ENCODE data around the gene TDRD10.

Gene TDRD10

DNA sequence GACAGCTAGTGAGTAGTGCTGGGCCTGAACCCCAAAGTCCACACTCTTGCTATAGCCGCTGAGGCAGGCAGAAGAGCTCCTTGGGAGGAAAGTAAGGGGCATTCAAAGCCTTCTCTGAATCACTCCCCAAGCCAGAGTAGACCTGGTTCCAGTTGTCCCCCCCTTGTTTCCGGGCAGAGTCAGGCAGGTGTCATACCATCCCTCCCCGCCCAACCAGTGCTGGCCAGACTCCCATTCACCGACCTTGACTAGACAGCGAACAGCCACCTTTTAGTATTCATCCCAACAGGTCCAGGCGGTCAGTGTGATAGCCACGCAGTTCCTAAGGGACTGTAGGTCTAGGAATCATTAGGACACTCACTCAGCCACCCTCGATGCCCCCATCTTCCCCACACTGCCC, 77.4 kb downstream of the TDRD10 start:
- DNase-seq: no peak

DNA sequence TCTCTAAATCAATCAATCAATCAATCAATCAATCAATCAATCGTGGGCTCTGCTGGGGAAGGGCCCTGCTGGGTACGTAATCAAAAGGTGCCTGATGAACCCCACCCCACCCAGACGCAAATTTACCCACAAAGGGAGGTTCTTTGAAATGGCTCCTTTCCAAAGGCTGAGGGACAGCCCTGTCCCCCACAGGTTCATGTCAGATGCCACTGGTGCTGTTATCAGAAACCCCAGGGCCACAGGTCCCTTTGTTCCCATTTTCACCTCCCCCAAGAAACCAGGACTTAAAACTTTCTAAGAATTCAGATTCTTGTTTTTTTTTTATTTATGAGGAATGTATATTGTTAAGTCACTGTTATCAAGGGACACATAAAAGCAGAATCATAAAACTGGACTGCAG, 79.7 kb downstream of the TDRD10 start:
- DNase-seq: no peak

DNA sequence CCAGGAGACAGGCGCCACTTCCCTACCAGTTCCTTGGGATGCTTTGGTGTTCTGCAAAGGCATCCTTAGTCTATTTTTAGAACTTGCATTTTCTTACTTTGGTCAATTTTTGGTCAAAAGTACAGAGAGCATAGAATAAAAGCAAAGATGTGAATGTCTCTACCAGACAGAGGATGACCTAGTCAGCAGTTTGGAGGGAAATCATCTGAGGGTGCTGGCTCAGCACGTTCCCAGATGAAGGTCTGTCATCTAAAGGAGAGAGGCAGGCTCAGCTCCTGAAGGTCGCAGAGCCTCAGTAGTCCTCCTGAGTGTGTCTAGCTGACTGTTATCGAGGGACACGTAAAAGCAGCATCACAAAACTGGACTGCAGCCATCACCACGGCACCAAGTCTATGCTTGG, 80.9 kb downstream of the TDRD10 start:
- no peak for DNase-seq

DNA sequence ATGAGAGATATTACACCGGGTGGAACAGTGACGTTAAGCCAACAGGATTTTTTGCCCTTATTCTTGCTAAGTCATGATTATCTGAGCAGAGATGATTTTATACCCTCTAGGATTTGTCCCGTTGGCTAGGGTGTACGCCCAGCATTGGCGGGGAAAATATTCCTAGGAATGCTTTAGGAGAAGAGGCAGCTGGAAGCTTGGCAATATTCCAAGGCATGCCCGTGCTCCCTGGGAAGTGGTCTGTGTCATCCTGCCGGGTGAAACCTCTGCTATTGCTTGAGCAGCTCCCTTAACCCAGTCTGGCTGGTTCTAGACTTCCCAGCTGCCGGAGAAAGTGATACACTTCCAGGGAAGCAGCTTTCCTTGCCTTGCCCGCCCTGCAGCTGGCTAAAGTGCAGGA, 81.8 kb downstream of the TDRD10 start:
- DNase-seq: no peak

DNA sequence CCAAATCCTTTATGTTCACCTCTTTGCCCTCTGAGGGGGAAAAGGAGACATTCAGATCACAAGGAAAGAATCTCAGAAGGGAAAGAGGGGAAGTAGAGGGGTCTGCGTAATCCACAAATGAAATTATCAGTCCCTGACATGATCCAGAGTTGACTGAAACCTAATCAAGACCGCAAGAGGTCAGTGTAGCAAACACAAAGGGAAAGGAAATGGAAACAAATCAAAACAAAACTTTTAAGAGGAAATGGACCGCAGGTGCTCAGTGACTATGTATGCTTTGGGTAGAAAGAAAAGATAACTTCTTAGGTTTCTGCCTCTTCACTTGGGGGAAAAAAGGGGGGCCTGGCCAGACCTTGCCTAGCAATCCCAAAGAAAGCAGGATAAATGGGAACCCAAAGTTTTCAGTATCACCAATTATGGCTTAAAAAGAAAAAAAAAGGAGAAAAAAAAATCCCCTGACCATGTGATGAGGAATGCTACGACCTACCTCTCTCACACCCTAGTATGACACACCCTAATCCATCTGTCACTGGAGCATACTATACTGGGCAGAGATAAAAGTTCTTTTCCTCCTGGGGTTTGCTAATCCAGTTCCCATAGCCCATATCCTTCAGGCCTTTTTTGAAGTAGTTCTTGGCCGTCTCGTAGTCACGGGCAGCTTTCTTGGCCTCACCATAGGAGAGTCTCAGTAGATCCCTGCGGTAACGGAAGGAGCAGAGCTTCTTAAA, 82.4 kb downstream of the TDRD10 start:
- no peak for DNase-seq

DNA sequence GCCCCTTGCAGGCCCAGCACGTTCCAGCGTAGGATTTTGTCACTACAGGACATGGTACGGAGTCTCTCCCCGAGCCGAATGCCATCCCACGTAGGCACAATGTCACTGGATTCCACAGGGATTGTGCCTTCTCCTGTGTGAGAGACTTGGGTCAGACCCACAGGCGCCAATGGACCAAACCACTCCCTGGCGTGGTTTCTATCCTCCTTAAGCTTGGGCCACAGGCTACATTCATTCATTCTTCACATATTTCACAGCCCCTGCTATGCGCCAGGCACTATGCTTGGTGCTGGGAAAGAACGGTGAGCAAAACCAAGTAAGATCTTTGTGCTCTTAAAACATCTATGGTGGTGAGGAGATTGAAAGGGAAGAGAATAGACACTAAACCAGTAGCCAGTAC, 84.2 kb downstream of the TDRD10 start:
- no peak for DNase-seq

DNA sequence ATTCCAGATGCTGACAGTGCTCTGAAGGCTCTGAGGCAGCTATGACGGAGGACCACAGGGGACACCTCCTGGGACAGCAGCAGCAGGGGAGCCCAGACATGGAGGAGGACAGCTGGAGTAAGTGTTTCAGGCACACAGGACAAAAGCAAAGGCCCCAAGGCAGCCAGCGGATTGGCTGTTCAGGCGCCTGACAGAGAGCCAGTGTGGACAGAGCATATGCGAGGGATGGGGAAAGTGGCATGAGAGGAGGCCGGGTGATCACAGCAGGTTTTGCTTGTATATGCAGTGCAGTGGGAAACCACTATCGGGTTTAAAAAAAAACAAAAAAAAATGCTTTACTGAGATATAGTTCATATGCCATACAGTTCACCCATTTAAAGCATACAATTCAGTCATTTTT, 84.6 kb downstream of the TDRD10 start:
- DNase-seq: no peak

DNA sequence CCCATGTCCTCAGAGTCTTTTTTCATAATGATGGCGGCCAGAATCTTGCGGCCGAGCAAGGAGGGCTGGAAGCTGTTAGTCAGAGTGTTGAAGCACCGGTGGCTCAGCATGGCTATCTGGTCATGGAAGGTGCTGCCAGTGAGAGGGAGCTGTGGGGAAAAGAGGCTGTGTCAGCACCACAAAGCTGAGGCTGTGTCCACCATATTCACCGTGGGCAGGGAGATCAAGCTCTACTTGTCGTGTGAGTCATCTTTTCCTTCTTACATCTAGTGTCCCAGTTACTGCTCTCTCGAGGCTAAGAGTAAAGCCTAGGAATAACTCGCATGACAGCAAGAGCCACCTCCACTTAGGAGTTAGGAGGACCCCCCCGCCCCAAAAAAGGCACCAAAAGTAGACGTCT, 87.8 kb downstream of the TDRD10 start:
- no peak for DNase-seq

DNA sequence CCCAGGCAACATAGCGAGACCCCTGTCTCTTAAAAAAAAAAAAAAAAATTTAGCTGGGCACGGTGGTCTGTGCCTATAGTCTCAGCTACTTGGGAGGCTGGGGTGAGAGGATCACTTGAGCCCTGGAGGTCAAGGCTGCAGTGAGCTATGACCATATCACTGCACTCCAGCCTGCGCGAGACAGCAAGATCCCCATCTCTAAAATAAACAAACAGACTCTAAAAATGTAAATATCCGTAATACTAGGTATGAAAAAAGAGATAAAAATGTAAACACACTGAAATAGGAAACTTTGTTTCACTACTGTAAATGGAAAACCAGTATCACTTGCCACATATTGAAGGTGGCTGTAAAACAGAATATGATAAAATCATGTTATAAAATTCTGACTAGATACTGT, 88.7 kb downstream of the TDRD10 start:
- no peak for DNase-seq

DNA sequence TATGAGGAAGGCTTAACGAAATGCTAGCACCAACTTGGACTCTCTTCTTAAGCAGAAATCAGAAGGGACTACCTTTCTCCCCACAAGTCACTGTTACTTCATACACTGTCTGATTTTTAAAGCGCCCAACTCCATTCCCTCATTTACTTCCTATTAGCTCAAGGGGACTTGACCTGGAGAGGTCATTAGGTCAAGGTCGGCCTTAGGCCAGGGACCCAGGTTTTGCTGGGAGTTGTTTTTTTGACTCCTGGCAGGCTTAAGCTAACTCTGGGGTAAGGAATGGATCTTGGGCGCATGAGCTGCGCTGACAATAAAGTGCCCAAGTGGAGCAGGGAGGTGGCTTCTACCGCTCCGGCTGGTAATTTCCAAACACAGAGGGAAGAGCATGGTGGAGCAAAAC, 89.2 kb downstream of the TDRD10 start:
- DNase-seq: no peak

DNA sequence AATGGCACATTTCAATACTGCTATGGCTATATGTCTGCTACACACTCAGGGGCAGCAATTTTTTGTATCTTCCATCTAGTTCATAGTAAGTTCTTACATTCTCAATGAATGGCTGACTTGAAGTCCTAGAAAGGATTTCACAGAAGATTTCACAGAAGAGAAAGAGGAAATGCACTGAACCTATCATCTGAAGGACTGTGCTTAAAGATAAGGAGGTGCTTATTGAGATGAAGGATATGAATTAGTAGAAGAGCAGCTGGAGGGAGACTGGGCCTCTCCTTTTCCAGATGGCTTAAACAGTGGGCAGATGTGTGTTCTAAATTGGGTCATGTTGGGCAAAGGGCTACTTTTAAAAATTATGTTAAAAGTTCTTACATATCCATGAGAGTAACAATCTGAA, 91.4 kb downstream of the TDRD10 start:
- DNase-seq: peak; percentile 75

DNA sequence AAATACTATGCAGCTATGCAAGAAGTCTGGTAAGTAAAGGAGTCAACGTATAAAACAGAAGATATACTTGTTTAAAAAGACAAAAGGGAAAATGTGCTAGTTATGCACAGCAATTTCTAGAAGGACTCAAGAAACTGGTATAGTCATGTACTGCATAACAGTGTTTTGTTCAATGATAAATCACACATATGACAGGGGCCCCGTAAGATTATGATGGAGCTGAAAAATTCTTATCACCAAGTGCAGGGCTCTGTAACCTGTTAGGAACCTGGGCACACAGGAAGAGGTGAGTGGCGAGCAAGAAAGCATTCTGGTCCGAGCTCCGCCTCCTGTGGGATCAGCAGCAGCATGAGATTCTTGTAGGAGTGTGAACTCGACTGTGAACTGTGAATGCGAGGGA, 92.8 kb downstream of the TDRD10 start:
- DNase-seq: no peak

DNA sequence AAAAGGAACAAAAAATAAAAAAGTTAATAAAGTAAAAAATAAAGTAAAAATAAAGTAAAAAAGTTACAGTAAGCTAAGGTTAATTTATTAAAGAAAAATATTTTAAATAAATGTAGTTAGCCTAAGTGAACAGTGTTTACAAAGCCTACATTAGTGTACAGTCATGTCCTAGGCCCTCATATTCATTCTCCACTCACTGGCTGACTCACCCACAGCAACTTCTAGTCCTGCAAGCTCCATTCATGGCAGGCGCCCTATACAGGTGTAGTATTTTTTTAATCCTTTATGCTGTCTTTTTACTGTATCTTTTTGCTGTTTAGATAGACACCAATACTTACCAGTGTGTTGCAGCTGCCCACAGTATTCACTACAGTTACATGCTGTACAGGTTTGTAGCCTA, 93.6 kb downstream of the TDRD10 start:
- no peak for DNase-seq

Measured in NCI-H524 treated with DMSO at 0.1 percent for 48 hours (cell line).